Kidney (tissue), 14 donors: ENCODE results near the gene GAL3ST2. TPM values are rescaled to one million over a fixed set of nuclear protein-coding genes. Genes with fewer than 3 reads are reported as not detected.
A peak's percentile ranks its signal among the peaks of the same experiment; 100 is the strongest.

Source experiments
- DNase-seq, 5 donors: peaks; one replicate each; pipeline ENCODE4 v3.0.0-alpha.2; 2013 to 2020
- FAIRE-seq: peaks from 2 replicates; lab custom pipeline; 2012; peaks lifted over from hg19 to GRCh38; lab: Jason Lieb, UNC
- H3K27ac ChIP-seq, 2 donors: one replicate each; pipeline ENCODE4 v1.7.0; 2013; ENCODE audit warnings: low read depth in 2 of 2, low read length in 2 of 2, inconsistent platforms in 1 of 2
- H3K27me3 ChIP-seq: one replicate; pipeline ENCODE4 v1.7.1; 2013; ENCODE audit warnings: low read length, inconsistent platforms; ENCODE audit not compliant: control insufficient read depth, insufficient read depth
- H3K36me3 ChIP-seq, 3 donors: one replicate each; pipeline versions ENCODE4 v1.7.0 to v1.7.1; 2013; ENCODE audit warnings: low read length in 3 of 3, control low read depth in 1 of 3, inconsistent platforms in 1 of 3; ENCODE audit not compliant: insufficient read depth in 3 of 3, control insufficient read depth in 2 of 3
- H3K4me1 ChIP-seq, 3 donors: one replicate each; pipeline versions ENCODE4 v1.7.0 to v1.7.1; 2013; ENCODE audit warnings: low read length in 3 of 3, inconsistent platforms in 1 of 3, low read depth in 1 of 3; ENCODE audit not compliant: control insufficient read depth in 2 of 3, insufficient read depth in 2 of 3
- H3K4me3 ChIP-seq, 3 donors: one replicate each; pipeline versions ENCODE4 v1.7.0 to v1.8.1; 2013; ENCODE audit warnings: low read length in 3 of 3, control low read depth in 1 of 3, inconsistent platforms in 1 of 3
- H3K9ac ChIP-seq, 3 donors: one replicate each; pipeline versions ENCODE4 v1.7.0 to v1.7.1; 2013; ENCODE audit warnings: low read length in 3 of 3, control low read depth in 1 of 3, inconsistent platforms in 1 of 3
- H3K9me3 ChIP-seq, 3 donors: one replicate each; pipeline versions ENCODE4 v1.7.0 to v1.7.1; 2013; ENCODE audit warnings: low read length in 3 of 3, control low read depth in 1 of 3, inconsistent platforms in 1 of 3; ENCODE audit not compliant: control insufficient read depth in 2 of 3, insufficient read depth in 1 of 3
- CTCF ChIP-seq: IDR thresholded peaks from 3 replicates; pipeline ENCODE4 v1.5.1; 2012; ENCODE audit warnings: mild to moderate bottlenecking, moderate library complexity, borderline replicate concordance; ENCODE audit not compliant: insufficient read depth; ENCODE audit errors: extremely low read depth
- intact Hi-C: fragments of 100-400 bp; cut with DNase I; formaldehyde crosslinking; loops from one replicate; pipeline ENCODE4 v1.11.1; 2022
- polyA plus RNA-seq: library from polyadenylated mRNA; stranded (reverse); fragments of 350-450 nt; fragmentation: Illumina TruSeq; extraction: RNeasy Lipid Tissue Mini Kit (QIAGEN cat#74804); gene quantifications from one replicate; pipeline ENCODE4 v1.2.3, GENCODE V29; 2014; ENCODE audit warnings: low read depth, low replicate concordance; ENCODE audit not compliant: insufficient read depth
- total RNA-seq: library from RNA; stranded (reverse); fragmentation: NEBNext Ultra II Directional; extraction: Animal tissue kit (Norgen Biotek cat#: 25700); gene quantifications from one replicate; pipeline ENCODE4 v1.2.1, GENCODE V29; 2021
- donor health status: control.
- donor health status: control.
- donor health status: control.
- donor health status: control.
- donor health status: control.
- donor health status: DM: yes; HTN: yes; CAD: no.
- donor health status: Normal renal cell carcinoma (clear cell type).

GAL3ST2 gene
- total and polyA plus RNA-seq, 2 donors from 2014 or later, result 0.19 to 0.39 TPM

DNA sequence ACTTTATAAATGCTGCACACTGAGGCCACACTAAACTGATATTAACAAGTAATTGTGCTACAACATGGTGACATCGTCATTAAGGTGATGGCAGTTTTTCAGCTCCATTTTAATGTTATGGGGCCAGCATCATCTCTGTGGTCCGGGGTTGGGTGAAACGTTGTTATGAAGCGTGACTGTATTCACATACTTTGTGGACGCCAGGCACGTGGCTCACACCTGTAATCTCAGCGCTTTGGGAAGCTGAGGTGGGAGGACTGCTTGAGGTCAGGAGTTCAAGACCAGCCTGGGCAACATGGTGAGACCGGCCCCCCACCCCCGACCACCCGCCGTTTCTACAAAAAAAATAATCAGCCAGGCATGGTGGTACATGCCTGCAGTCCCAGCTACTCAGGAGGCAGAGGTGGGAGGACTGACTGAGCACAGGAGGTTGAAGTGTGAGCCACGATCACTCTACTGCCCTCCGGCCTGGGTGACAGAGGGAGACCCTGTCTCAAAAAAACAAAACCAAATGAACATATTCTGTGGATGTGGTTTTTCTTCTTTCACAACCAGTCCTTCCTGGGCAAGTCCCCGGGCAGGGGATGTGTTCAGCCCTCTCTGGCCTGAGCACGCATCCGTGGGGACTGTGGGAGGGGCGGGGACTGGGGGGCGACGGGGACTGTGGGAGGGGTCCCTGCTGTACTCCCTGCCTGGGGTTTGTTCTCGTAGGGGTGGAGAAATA is 12.9 kb upstream of the GAL3ST2 start:
- Histone ChIP-seq H3K9me3 (no peaks in the 10 kb centered on the region), H3K27me3 (no peaks in the 10 kb centered on the region), H3K36me3 (peaks cover 0 to 16% (median 2%) of the 10 kb centered on the region in 3 donors), H3K9ac (no peak overlapping the region), H3K27ac (no peak overlapping the region), H3K4me3 (no peak overlapping the region), H3K4me1 (peaks cover 0 to 6% (median 0%) of the 10 kb centered on the region in 3 donors)
- FAIRE-seq, result no peak
- no peak for TF ChIP-seq CTCF
- intact Hi-C loops, result no loop called here
- peak in 1 of 5 donors; percentile 52 for DNase-seq

GRCh38 chr2:241764275-241765241 is 12.1 kb upstream of the GAL3ST2 start:
- FAIRE-seq, result no peak
- peaks cover 0 to 3% (median 0%) of the 10 kb centered on the region in 3 donors for H3K4me1 ChIP-seq

More at GRCh38 chr2:241764275-241765241, 12.1 kb upstream of the GAL3ST2 start:
- peaks cover 0 to 9% (median 2%) of the 10 kb centered on the region in 3 donors for H3K36me3 ChIP-seq
- intact Hi-C loops, result no loop called here
- H3K27ac ChIP-seq, result no peak overlapping the region
- no peak overlapping the region for H3K9ac ChIP-seq
- no peak overlapping the region for H3K4me3 ChIP-seq
- no peaks in the 10 kb centered on the region for H3K27me3 ChIP-seq
- DNase-seq, result peak in 3 of 5 donors; percentile 35 to 84 (median 69)
- H3K9me3 ChIP-seq, result no peaks in the 10 kb centered on the region
- no peak for TF ChIP-seq CTCF
